ENCODE measurements around the gene GSC2. TPM values are rescaled to one million over a fixed set of nuclear protein-coding genes. Genes with fewer than 3 reads are reported as not detected.

The GSC2 gene
- total RNA-seq, 1 donor from 2014 or later = not detected

DNA sequence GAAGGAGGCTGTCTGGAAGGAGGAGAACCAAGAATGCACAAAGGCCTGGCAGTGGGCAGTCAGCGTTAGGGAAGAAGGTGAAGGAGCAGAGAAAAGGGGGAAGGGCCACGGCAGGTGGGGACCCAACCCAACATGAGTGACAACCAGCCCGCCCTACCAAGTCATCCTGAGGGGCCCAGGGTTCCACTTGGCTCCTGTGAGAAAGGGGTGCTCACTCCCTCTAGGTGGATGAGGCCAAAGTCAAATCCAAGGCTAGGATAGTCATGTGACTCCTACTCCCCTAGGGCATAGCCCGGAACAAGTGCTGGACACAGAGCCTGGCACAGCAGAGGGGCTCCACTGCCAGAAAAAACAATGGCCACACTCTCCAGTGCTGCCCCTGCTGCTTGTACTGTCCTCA is 25.7 kb downstream of the GSC2 start:
- Histone ChIP-seq H3K4me3 (no peak overlapping the region), H3K9me3 (replicated peaks) (no peaks in the 10 kb centered on the region), H3K27me3 (ENCODE audit: low read depth) (no peaks in the 10 kb centered on the region), H3K4me1 (peaks cover 35% of the 10 kb centered on the region), H3K27ac (replicated peaks) (no peak overlapping the region), H3K36me3 (no peaks in the 10 kb centered on the region)
- TF ChIP-seq, protein P1, sequence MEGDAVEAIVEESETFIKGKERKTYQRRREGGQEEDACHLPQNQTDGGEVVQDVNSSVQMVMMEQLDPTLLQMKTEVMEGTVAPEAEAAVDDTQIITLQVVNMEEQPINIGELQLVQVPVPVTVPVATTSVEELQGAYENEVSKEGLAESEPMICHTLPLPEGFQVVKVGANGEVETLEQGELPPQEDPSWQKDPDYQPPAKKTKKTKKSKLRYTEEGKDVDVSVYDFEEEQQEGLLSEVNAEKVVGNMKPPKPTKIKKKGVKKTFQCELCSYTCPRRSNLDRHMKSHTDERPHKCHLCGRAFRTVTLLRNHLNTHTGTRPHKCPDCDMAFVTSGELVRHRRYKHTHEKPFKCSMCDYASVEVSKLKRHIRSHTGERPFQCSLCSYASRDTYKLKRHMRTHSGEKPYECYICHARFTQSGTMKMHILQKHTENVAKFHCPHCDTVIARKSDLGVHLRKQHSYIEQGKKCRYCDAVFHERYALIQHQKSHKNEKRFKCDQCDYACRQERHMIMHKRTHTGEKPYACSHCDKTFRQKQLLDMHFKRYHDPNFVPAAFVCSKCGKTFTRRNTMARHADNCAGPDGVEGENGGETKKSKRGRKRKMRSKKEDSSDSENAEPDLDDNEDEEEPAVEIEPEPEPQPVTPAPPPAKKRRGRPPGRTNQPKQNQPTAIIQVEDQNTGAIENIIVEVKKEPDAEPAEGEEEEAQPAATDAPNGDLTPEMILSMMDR (IDR thresholded peaks at IDR 0.05; ENCODE audit: borderline replicate concordance) = no peak
- intact Hi-C loops (cut with micrococcal nuclease) = no loop called here
- no peak for DNase-seq

DNA sequence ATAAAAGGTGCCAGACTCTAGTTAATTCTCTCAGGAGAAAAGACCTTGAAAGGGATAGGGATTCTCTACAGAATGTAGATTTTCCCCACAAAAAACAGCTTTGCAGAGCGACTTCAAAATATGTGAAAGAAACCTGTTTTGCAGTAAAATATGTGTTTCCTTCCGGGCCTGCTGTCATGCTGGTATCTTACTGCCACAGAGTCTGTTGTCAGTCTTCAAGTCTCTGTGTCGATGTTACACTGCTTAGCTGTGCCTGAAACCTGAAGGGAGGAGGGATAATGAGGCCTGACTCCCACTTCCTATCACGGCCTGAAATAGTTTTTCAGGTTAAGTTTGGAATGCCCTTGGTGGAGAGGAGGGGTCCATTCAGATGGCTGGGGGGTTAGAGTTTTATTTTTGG is 26.2 kb downstream of the GSC2 start:
- no peaks in the 10 kb centered on the region for H3K9me3 ChIP-seq (replicated peaks)
- H3K27ac ChIP-seq (replicated peaks) = no peak overlapping the region
- no peak for DNase-seq
- intact Hi-C loops (cut with micrococcal nuclease) = no loop called here
- no peaks in the 10 kb centered on the region for H3K36me3 ChIP-seq
- no peak overlapping the region for H3K4me3 ChIP-seq
- H3K4me1 ChIP-seq = peaks cover 39% of the 10 kb centered on the region
- no peaks in the 10 kb centered on the region for H3K27me3 ChIP-seq (ENCODE audit: low read depth)
- TF ChIP-seq, protein P1 (IDR thresholded peaks at IDR 0.05; ENCODE audit: borderline replicate concordance) = no peak

DNA sequence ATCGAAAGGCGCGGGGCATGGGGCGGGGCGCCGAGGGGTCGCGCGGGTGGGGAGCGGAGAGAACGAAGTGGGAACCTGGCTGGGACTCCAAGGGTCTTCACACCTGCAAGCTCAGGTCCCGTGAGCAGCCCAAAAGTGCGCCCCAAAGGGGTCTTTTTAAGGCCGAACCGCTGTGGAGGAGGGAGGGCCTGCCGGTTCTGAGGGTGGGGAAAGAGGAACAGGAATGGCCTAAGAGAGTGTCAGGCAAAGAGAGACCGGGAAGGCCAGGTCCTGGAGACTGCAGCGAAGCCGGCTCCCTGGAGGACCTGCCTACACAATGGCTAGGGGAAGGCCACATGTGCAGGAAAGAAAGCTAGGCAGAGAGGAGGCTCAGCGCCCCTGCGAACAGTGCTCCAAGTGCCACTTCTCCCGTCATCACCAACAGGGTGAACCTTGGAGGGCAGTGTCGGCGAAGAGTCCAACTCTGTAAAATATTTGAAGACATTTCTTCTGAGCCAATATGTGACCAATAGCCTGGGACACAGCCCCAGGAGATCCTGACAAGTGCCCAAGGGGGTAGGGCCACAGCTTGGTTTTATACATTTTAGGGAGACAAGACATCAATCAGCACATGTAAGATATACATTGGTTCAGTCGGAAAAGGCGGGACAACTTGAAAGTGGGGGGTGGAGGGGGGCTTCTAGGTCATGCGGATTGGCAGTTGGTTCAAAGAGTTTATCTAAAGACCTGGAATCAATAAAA is 27.2 kb downstream of the GSC2 start:
- TF ChIP-seq, protein P1 (IDR thresholded peaks at IDR 0.05; ENCODE audit: borderline replicate concordance) = no peak
- Histone ChIP-seq H3K27me3 (ENCODE audit: low read depth) (no peaks in the 10 kb centered on the region), H3K4me1 (peaks cover 50% of the 10 kb centered on the region), H3K4me3 (peak overlapping the region; percentile 93), H3K27ac (replicated peaks) (peak overlapping the region; percentile 97), H3K9me3 (replicated peaks) (no peaks in the 10 kb centered on the region), H3K36me3 (no peaks in the 10 kb centered on the region)
- intact Hi-C loops (cut with micrococcal nuclease) = no loop called here
- no peak for DNase-seq

DNA sequence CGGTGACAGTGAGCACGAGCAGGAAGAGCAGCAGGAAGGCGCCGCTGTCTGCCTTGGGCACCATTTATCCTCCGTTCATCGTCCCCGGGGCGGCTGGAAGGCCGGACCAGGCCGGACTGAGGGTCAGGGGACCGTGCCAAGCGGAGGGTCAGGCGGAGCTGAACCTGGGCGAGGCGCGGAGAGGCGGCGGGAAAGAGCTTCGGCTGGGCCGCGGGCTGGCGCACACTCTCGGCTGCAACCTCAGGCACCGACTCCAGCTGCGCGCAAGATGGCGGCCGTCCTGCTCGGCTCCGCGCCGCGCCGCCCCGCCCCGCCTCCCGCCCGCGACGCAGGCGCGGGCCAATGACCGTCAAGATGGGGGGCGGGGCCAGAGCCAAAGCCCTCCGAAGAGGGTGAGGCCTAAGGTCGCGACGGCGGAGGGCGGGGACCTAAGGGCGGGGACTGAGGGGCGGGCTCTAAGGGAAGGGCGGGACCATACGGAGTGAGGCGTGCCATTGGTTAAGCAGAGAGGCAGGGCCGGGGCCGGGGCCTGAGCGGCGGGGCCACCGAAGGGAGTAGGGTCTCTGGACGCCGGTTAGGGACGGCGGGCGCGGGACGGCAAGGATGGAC is 27.8 kb downstream of the GSC2 start, which contains the start of gene DGCR2:
Gene DGCR2 (minus strand): TSS at position 270 of the 609 bp plus-strand sequence. CDS start 206 bp downstream, at position 64.
- H3K27ac ChIP-seq (replicated peaks) = peak within 1 kb of the TSS; percentile 97
- H3K4me3 ChIP-seq = peak within 1 kb of the TSS; percentile 93
- no peaks in the 10 kb centered on the region for H3K36me3 ChIP-seq
- peak; percentile 97 for DNase-seq
- no peaks in the 10 kb centered on the region for H3K9me3 ChIP-seq (replicated peaks)
- no peaks in the 10 kb centered on the region for H3K27me3 ChIP-seq (ENCODE audit: low read depth)
- TF ChIP-seq, protein P1 (IDR thresholded peaks at IDR 0.05; ENCODE audit: borderline replicate concordance) = no peak
- intact Hi-C loops (cut with micrococcal nuclease) = no loop called here
- peaks cover 56% of the 10 kb centered on the region for H3K4me1 ChIP-seq

DNA sequence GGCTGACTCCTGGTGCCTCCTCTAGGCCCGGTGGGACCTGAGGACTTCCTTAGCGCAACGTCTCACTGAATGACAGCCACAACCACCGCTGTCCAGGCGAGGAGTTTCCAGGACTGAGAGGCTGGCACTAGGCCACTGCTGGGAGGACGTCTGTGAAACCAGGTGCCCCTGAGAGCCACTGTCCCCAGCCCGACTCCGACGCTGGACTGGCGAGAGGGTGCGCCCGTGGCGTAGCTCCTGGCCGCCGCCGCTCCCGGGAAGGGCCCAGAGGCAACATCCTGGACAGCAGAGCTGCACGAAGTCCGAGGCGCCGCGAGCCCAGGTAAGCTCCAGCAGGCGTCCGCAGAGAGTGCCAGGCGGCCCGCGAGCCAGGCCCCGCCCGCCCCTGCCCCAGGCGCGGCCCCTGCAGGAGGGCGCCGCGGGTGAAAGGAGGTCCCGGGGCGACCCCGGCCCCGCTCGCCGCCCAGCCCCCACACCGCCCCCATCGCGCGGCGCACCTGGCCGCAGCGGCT is 28.4 kb downstream of the GSC2 start:
- intact Hi-C loops (cut with micrococcal nuclease) = no loop called here
- DNase-seq = peak; percentile 66
- TF ChIP-seq, protein P1 (IDR thresholded peaks at IDR 0.05; ENCODE audit: borderline replicate concordance) = no peak
- Histone ChIP-seq H3K27ac (replicated peaks) (peak overlapping the region; percentile 97), H3K9me3 (replicated peaks) (no peaks in the 10 kb centered on the region), H3K36me3 (no peaks in the 10 kb centered on the region), H3K4me3 (peak overlapping the region; percentile 93), H3K27me3 (ENCODE audit: low read depth) (no peaks in the 10 kb centered on the region), H3K4me1 (peaks cover 62% of the 10 kb centered on the region)

Data from left ventricle myocardium inferior (tissue), 1 donor.